Measurements from ENCODE around the gene DMD.

DMD gene

DNA sequence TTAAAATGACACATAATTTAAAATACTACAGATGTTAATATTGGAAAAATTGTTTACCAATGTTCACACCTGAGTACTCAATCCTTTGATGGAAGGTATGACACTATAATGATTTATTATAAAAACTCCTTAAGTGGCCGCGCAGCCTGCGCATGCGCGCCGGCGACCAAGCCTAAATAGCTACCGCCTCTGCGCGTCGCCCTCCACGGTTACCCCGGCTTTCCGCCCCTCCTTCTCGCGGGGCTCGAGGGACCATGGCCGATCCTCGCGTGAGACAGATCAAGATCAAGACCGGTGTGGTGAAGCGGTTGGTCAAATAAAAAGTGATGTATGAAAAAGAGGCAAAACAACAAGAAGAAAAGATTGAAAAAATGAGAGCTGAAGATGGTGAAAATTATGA, 170.2 kb downstream of the DMD start:
- no peak for DNase-seq (ENCODE audit: low read depth in 2 of 2)

DNA sequence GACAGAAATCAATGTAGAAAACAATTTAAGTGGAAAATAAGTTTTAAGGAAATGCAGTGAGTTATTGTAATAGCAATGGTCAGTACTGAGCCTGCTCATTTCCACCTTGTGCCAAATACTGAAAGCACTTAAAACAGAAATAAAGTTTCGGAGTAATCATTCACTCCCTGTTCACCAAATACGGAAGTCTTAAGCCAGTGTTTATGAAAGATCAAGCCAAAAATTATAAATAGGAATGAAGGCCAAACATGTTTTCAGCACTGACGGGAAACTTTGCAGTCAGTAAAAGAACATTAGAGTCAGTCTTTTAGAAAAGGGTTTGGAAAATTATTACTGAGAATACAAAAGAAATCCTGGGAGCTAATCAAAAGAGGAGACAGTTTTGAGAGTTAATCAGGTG, 178.6 kb downstream of the DMD start:
- DNase-seq (ENCODE audit: low read depth in 2 of 2): no peak

GRCh38 chrX:33014949-33015348, 196.4 kb downstream of the DMD start:
- DNase-seq (ENCODE audit: low read depth in 2 of 2): no peak

DNA sequence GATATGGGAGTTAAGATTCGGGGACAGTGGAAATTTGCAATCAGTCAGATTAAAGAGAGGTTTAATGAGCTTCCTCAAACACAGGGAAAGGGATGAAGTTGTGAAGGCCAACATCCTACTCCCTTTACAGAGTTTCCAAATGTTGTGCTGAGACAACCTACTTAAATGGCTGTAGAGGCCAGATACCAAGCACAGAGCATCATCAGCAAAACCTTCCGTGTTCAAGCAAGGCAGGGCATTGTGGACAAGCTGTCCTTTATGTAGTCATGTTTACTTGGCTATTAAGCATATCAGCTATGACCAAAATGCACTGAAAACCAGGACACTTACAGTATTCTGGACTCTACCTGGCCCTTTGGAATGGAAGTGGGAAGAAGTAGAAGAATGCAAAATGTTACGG, 197.3 kb downstream of the DMD start:
- no peak for DNase-seq (ENCODE audit: low read depth in 2 of 2)

GRCh38 chrX:33001107-33001506, 210.2 kb downstream of the DMD start:
- DNase-seq (ENCODE audit: low read depth in 2 of 2): no peak

GRCh38 chrX:32998776-32999175, 212.6 kb downstream of the DMD start:
- DNase-seq (ENCODE audit: low read depth in 2 of 2): no peak

- DNase-seq (ENCODE audit: low read depth in 2 of 2): no peak
These were observed 215.9 kb downstream of the DMD start for GRCh38 chrX:32995427-32995826.

- DNase-seq (ENCODE audit: low read depth in 2 of 2): no peak
These were observed 224.2 kb downstream of the DMD start for GRCh38 chrX:32987142-32987541.

DNA sequence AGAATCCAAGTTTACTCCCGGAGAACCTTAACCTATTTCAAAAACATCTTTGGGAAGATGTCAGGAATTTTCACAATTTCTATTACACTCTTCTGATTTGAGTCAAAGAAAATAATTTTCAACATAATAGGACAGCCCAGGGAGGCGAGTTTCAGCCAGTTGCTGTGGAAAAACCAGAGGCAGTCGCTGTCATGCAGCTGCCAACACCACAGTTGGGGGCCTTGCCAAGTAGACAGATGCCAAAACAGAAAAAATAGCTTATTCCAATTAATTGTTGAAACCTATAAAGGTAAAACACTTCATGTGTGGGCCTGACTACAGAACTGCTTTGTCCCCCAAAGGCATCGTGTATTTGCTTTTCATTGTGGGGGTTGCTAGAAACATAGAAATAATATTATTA, 225.8 kb downstream of the DMD start:
- no peak for DNase-seq (ENCODE audit: low read depth in 2 of 2)

DNA sequence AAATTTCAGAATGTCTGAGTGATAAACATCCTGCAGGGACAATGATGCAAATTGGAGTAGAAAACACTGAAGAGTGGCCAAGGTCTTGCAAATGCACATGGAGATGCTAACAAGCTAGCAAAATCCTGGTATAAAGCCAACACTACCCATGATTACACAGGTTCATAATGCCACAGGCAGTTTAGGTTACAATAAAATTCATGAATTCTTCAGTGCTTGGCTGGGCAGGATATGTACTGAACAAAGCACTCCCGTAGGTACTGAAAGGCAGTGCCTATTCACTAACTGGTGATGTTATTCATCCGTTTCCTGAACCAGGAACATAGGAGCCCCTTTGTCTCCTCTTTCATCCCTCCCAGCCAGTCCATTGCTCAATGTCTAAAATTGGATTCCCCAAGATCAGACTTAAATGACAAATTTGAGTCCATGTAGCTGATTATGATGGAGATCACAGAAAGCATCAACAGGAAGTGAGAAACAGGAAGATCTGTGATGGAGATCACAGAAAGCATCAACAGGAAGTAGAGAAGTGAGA, 244.5 kb downstream of the DMD start:
- no peak for DNase-seq (ENCODE audit: low read depth in 2 of 2)

- DNase-seq (ENCODE audit: low read depth in 2 of 2): no peak
These were observed 257.2 kb downstream of the DMD start for GRCh38 chrX:32954125-32954524.

DNA sequence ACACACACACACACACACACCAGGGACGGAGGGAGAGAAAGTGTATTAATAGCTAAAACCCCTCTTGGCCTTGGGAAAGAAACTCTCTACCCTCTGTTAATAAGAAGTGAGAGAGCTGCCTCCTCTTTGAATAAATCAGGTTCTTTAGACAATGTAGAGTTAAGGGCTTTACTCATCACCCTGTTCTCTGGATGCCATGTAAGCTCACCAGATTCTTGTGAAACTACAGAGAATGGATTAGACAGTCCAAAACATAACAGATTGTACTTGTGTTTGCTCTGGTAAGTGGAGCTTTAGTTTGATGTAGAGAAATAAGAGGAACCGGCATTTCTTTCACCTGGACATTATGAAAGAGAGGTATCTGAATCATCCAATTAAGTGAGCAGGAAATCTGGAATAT, 263.2 kb downstream of the DMD start:
- DNase-seq (ENCODE audit: low read depth in 2 of 2): no peak

DNA sequence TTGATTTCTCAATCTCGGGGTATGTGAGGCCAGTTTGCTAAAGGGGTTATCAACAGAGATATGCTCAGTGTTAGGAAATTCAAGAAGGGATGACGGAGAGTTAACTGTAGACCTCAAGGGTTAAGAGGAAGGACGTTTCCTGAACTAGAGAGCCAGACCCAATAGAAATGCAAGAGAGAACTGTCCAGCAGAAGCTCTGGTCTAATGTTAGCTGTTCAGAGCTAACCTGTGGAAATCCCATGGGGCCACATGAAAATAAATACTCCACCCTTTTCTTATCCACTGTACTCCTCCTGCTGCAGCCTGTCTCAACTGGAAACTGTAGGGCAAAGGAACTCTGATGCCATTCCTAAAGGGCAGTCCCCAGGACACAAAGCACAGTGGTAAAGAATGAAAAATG, 274.3 kb downstream of the DMD start:
- no peak for DNase-seq (ENCODE audit: low read depth in 2 of 2)

DNA sequence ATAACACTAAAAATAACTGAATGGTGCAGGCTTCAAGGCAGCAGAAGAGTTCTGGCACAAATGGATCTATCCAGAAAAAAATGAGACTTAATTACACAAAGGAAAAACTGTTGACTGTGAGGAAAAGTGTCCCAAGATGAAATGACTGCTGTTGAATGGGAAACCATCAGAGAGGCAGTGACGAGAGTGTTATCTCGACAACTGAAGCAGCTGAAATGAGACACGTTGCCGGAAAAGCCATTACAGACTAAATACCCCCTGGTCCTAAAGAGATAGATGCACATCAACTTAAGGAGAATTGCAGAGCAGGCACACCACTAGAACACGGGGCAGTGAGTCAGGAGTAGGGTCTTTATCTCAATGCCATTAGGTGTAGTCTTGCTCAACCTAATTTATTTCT, 277.8 kb downstream of the DMD start:
- DNase-seq (ENCODE audit: low read depth in 2 of 2): no peak

- no peak for DNase-seq (ENCODE audit: low read depth in 2 of 2)
These were observed 282.3 kb downstream of the DMD start for GRCh38 chrX:32929040-32929439.

DNA sequence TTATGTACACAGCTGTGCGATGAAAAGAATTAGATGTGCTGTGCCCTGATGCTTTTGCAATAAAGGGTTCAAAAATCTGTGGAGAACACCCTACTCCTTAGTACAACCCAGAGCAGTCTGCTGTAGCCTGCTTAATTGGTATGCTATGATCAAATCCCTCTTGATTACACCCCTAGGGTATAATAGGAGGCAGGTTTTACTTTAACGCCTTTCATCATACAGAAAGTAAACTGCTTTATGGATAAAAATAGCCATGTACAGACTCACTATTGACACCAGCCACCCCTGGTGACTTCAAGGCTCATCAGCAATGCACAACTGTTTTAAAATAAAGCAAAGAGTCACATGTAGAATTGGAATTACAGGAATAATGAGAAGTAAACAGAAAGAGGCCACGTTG, 315.3 kb downstream of the DMD start:
- DNase-seq (ENCODE audit: low read depth in 2 of 2): no peak

GRCh38 chrX:32894679-32895078, 316.7 kb downstream of the DMD start:
- no peak for DNase-seq (ENCODE audit: low read depth in 2 of 2)

GRCh38 chrX:32893751-32894150, 317.6 kb downstream of the DMD start:
- no peak for DNase-seq (ENCODE audit: low read depth in 2 of 2)

GRCh38 chrX:32877592-32877991, 333.8 kb downstream of the DMD start:
- DNase-seq (ENCODE audit: low read depth in 2 of 2): no peak

DNA sequence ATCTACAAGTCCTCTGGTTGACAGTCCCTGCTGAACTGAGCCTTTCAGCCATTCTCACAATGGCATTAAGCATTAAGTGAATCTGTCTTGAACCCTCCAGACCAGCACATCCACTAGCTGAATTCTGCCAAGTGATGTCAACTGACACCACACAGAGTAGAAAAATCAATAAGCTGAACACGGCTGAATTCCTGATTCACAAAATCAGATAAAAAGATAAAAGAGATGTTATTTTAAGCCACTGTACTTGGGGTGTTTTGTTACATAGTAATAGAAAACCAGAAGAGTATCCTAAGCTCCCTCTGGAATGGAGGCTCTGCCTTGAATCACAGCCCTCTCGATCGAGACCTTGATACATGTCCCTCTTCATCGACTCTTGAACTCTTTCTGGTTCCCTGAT, 336.5 kb downstream of the DMD start:
- DNase-seq (ENCODE audit: low read depth in 2 of 2): no peak

DNA sequence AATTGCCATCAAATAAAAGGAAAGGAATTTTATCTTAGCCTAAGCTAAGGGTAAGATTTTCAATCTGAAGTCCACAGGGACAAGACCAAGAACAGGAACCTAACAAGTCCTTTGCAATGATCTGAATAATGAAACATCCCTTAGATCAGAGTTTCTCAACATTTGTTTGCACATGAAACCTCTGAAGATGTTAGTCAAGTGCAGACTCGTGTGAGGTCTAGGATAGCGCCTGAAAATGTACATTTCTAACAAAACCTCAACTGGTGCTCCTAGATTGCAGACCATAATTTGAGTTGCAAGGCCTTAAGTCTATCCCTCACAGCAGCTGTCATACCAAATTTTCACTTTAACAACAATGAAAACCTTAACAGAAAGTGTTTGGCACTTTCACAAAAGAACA, 337.6 kb downstream of the DMD start:
- no peak for DNase-seq (ENCODE audit: low read depth in 2 of 2)

- DNase-seq (ENCODE audit: low read depth in 2 of 2): no peak
These were observed 339.7 kb downstream of the DMD start for GRCh38 chrX:32871636-32872035.

DNA sequence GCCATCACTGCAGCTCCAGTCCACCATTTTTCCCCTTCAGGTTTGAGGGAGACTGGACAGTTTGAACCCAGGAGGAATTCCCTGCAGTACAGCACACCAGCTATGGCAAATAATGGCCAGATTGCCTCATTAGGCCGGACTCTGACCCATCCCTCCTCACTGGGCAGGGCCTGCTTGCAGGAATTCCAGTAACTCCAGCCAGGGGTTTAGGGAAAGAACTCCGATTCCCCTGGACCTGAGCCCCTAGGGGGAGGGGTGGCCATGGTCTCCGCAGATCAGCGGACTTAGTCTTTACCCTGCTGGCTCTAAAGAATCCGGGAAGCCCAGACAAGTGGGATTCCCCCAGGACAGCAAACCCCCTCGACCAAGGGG, 342.8 kb downstream of the DMD start:
- DNase-seq (ENCODE audit: low read depth in 2 of 2): no peak

GRCh38 chrX:32867781-32868523, 343.4 kb downstream of the DMD start:
- no peak for DNase-seq (ENCODE audit: low read depth in 2 of 2)

All from stimulated activated CD4-positive, alpha-beta T cell treated with anti-CD3 and anti-CD28 coated beads, Interleukin-1b, Interleukin-23, amount 100 ng/mL, for 1 hour (primary cell).